Natural killer cell (primary cell): ENCODE results near the gene RABGAP1L. TPM values are rescaled to one million over a fixed set of nuclear protein-coding genes. Genes with fewer than 3 reads are reported as not detected.
A peak's percentile ranks its signal among the peaks of the same experiment; 100 is the strongest.

ENCODE experiments used
- ATAC-seq, 3 donors: fragments of 150-1000 bp in 2 of 3; fragments of 200-7000 bp in 1 of 3; cut with Tn5 transposase; 1 replicate in 1 of 3; 2 replicates in 2 of 3; pipeline ENCODE4 v1.10.0; 2021; ENCODE audit warnings: mild to moderate bottlenecking in 2 of 3, moderate library complexity in 2 of 3
- DNase-seq, 2 donors: peaks; one replicate each; pipeline versions ENCODE4 v3.0.0 to v3.0.0-alpha.2; 2013 to 2021; ENCODE audit warnings: mixed read lengths in 1 of 2
- H3K27ac ChIP-seq: one replicate; pipeline ENCODE4 v1.5.1; 2013; ENCODE audit warnings: mild to moderate bottlenecking, low read length
- H3K27me3 ChIP-seq: one replicate; pipeline ENCODE4 v1.6.1; 2013; ENCODE audit warnings: low read length; ENCODE audit not compliant: control insufficient read depth, insufficient read depth
- H3K36me3 ChIP-seq: one replicate; pipeline ENCODE4 v1.6.1; 2013; ENCODE audit warnings: low read length; ENCODE audit not compliant: control insufficient read depth, insufficient read depth
- H3K4me1 ChIP-seq: one replicate; pipeline ENCODE4 v1.6.1; 2013; ENCODE audit warnings: low read length; ENCODE audit not compliant: control insufficient read depth, insufficient read depth
- H3K4me3 ChIP-seq: one replicate; pipeline ENCODE4 v1.5.1; 2013; ENCODE audit warnings: low read length
- H3K9me3 ChIP-seq: one replicate; pipeline ENCODE4 v1.6.1; 2013; ENCODE audit warnings: low read length; ENCODE audit not compliant: control insufficient read depth, insufficient read depth
- H3K27ac Mint-ChIP-seq, 2 donors: one replicate each; pipeline ENCODE4 v1.8.0; 2022; ENCODE audit warnings: mild to moderate bottlenecking in 2 of 2, mixed read lengths in 2 of 2, moderate library complexity in 1 of 2
- H3K27me3 Mint-ChIP-seq, 2 donors: one replicate each; pipeline ENCODE4 v1.8.0; 2022; ENCODE audit warnings: low read depth in 2 of 2, mixed read lengths in 2 of 2
- H3K36me3 Mint-ChIP-seq: one replicate; pipeline ENCODE4 v1.8.0; 2022; ENCODE audit warnings: mixed read lengths
- H3K4me1 Mint-ChIP-seq, 2 donors: one replicate each; pipeline ENCODE4 v1.8.0; 2022; ENCODE audit warnings: mixed read lengths in 2 of 2
- H3K4me3 Mint-ChIP-seq: one replicate; pipeline ENCODE4 v1.8.0; 2022; ENCODE audit warnings: mild to moderate bottlenecking, moderate library complexity, mixed read lengths
- H3K9me3 Mint-ChIP-seq, 2 donors: one replicate each; pipeline ENCODE4 v1.8.0; 2022; ENCODE audit warnings: mixed read lengths in 2 of 2
- CTCF ChIP-seq: fragments of 200-600 bp; IDR thresholded peaks from one replicate; pipeline ENCODE4 v1.8.0; 2022; ENCODE audit warnings: antibody characterized with exemption
- WGBS: methylation state at CpG from one replicate; pipeline ENCODE4 v1.1.7; 2013; ENCODE audit warnings: missing lambda C conversion rate; ENCODE audit not compliant: insufficient coverage; 5-methylcytosine and 5-hydroxymethylcytosine counted together
- intact Hi-C: fragments of 100-400 bp; cut with micrococcal nuclease; formaldehyde crosslinking; loops from one replicate; pipeline ENCODE4 v1.14.2; 2022
- total RNA-seq, 4 donors: library from RNA; stranded (reverse); fragments of 120-200 nt in 1 of 4; gene quantifications; one replicate each; pipeline versions ENCODE4 v1.2.3 to v1.2.4, GENCODE V29; 2013 to 2022

The RABGAP1L gene
- total RNA-seq, 3 donors from 2014 or later (not counting 1 experiment from before 2014, with no cell fraction given), result 145 to 168 (median 153) TPM

GRCh38 chr1:174393885-174394284 lies 234.6 kb downstream of the RABGAP1L start:
- Mint-ChIP-seq H3K36me3 (no peaks in the 10 kb centered on the region), H3K27me3 (no peaks in the 10 kb centered on the region), H3K4me3 (no peak overlapping the region), H3K9me3 (no peaks in the 10 kb centered on the region), H3K4me1 (peaks cover 28 to 32% of the 10 kb centered on the region in 2 donors), H3K27ac (no peak overlapping the region)
- Histone ChIP-seq H3K27ac (no peak overlapping the region), H3K36me3 (peaks cover 12% of the 10 kb centered on the region), H3K9me3 (no peaks in the 10 kb centered on the region), H3K27me3 (no peaks in the 10 kb centered on the region), H3K4me1 (peaks cover 7% of the 10 kb centered on the region), H3K4me3 (no peak overlapping the region)
- DNase-seq (no peak), ATAC-seq (no peak)
- intact Hi-C loops, result no loop called here
- TF ChIP-seq CTCF, result no peak
- WGBS, result 98% methylated on average over 3 of the region's 4 CpGs

GRCh38 chr1:174397261-174397660 lies 237.9 kb downstream of the RABGAP1L start:
- no peak overlapping the region for H3K27ac ChIP-seq
- no peak for TF ChIP-seq CTCF
- H3K4me1 Mint-ChIP-seq, result peaks cover 23 to 33% of the 10 kb centered on the region in 2 donors
- no peak for DNase-seq
- H3K27me3 ChIP-seq, result no peaks in the 10 kb centered on the region
- H3K9me3 ChIP-seq, result no peaks in the 10 kb centered on the region
- H3K4me3 Mint-ChIP-seq, result no peak overlapping the region
- peaks cover 7% of the 10 kb centered on the region for H3K4me1 ChIP-seq
- no peaks in the 10 kb centered on the region for H3K27me3 Mint-ChIP-seq
- peak overlapping the region; percentile 22 to 51 for H3K27ac Mint-ChIP-seq
- ATAC-seq, result peak in 1 of 3 donors; percentile 57
- intact Hi-C loops, result no loop called here
- no peaks in the 10 kb centered on the region for H3K9me3 Mint-ChIP-seq
- peaks cover 14% of the 10 kb centered on the region for H3K36me3 ChIP-seq
- no peak overlapping the region for H3K4me3 ChIP-seq
- 54% methylated on average over 1 of the region's 1 CpG for WGBS
- peaks cover 6% of the 10 kb centered on the region for H3K36me3 Mint-ChIP-seq

- H3K36me3 Mint-ChIP-seq, result peaks cover 6% of the 10 kb centered on the region
- intact Hi-C loops, result no loop called here
- peaks cover 11% of the 10 kb centered on the region for H3K36me3 ChIP-seq
- no peaks in the 10 kb centered on the region for H3K9me3 Mint-ChIP-seq
- no peak overlapping the region for H3K4me3 Mint-ChIP-seq
- TF ChIP-seq CTCF, result no peak
- peaks cover 22 to 23% of the 10 kb centered on the region in 2 donors for H3K4me1 Mint-ChIP-seq
- no peak for DNase-seq
- no peak overlapping the region for H3K27ac ChIP-seq
- no peaks in the 10 kb centered on the region for H3K27me3 ChIP-seq
- H3K27me3 Mint-ChIP-seq, result no peaks in the 10 kb centered on the region
- H3K9me3 ChIP-seq, result no peaks in the 10 kb centered on the region
- H3K27ac Mint-ChIP-seq, result no peak overlapping the region
- WGBS, result 76% methylated on average over 4 of the region's 4 CpGs
- ATAC-seq, result no peak
- H3K4me3 ChIP-seq, result no peak overlapping the region
- H3K4me1 ChIP-seq, result peaks cover 7% of the 10 kb centered on the region
These were observed 238.9 kb downstream of the RABGAP1L start for GRCh38 chr1:174398246-174398645.

GRCh38 chr1:174399211-174399610 lies 239.9 kb downstream of the RABGAP1L start:
- peaks cover 6% of the 10 kb centered on the region for H3K36me3 ChIP-seq
- DNase-seq (no peak), ATAC-seq (no peak)
- Mint-ChIP-seq H3K4me1 (peaks cover 23 to 24% of the 10 kb centered on the region in 2 donors), H3K27me3 (no peaks in the 10 kb centered on the region), H3K9me3 (no peaks in the 10 kb centered on the region), H3K36me3 (peaks cover 6% of the 10 kb centered on the region), H3K27ac (no peak overlapping the region), H3K4me3 (no peak overlapping the region)
- H3K4me1 ChIP-seq, result peaks cover 7% of the 10 kb centered on the region
- WGBS, result 100% methylated on average over 1 of the region's 1 CpG
- H3K27me3 ChIP-seq, result no peaks in the 10 kb centered on the region
- H3K9me3 ChIP-seq, result no peaks in the 10 kb centered on the region
- TF ChIP-seq CTCF, result no peak
- H3K27ac ChIP-seq, result no peak overlapping the region
- intact Hi-C loops, result no loop called here
- no peak overlapping the region for H3K4me3 ChIP-seq
